ENCODE data around the gene EPS15.
"Not testable (repeated sequence)": the region's sequence is repeated elsewhere in the genome, so short reads cannot be mapped to it uniquely, and the experiment has no call there.

The EPS15 gene

DNA sequence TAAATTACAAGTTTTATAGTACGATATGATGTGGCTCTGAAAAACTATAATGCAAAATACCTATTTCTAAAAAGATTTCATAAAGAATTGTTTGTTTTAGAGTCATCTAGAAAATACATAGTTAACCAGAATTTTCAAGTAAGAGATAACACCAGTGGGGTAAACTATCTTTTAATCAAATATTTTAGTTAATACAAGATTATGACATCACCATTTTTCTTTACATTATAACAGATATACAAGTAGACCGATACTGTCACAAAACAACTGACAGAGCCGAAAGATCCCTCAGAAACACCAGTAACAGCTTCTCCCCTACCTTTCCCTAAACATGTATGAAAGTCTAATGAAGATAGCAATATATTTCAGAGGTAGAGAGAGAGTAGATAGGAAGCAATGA, 54.2 kb downstream of the EPS15 start:
- no peak for DNase-seq (ENCODE audit: low read depth)

DNA sequence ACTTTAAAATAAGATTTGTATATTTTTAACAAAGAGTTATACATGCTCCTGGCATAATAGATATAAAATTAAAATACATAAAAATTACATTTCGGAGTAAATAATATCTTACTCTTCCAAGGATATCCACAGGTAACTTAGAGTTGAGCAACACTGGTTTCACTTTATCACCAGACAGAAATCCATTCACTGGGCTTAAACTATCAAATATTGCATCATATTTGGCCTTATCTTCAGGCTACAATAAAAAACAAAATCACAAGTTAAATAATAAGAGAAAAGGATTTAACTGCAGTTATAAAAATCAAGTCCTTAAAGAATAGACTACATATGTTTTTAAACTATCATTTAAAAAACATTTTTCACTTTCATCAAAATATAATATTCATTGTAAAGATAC, 55.5 kb downstream of the EPS15 start:
- no peak for DNase-seq (ENCODE audit: low read depth)

DNA sequence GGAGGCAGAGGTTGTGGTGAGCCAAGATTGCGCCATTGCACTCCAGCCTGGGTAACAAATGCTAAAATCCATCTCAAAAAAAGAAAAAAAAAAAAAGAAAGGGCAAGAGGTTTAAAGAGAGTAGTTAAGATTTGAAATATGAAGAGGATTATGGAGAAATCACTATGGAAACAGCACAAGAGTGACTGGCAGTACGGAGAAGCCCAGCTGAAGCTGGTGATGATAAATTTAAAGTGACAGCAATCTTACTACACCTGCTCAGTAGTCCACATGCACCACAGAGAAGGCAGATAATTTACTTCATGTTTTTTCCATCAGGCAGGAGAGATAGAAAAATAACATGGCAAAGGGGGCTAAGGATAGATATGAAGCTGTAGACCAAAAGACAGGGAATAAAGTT, 56.8 kb downstream of the EPS15 start:
- not testable (repeated sequence) for DNase-seq (ENCODE audit: low read depth)

DNA sequence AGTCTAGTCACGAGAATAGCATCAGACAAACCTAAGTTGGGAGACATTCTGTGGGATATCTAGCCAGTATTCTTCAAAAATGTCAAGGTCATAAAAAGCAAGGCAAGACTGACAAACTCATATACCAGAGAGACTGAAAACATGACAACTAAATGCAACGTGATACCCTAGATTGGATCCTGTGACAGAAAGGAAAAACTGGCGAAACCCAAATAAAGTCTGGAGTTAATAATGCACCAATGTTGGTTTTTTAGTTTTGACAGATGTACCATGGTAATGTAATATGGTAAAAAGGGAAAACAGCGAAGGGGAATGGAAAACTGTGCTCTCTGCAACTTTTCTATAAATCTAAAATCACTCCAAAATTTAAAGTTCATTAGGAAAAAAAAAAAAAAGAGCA, 64.5 kb downstream of the EPS15 start:
- no peak for DNase-seq (ENCODE audit: low read depth)

DNA sequence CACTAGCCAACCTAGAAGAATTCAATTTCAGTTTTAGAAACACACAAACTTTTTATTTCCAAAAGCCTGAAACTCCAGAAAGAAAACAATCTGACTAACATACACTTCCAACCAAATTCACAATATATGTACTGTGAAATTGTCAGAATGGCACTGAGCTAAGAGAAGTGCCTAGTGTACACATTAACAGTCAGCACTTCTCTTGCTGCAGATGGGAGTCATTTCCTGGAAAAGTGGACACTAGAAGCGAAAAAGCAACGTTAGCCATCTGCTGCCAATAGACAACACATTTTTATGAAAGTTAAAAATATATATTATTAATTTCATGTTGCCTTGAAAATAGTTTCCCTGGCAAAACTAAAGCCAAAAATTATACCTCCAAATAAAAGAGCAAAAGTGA, 66.1 kb downstream of the EPS15 start:
- no peak for DNase-seq (ENCODE audit: low read depth)

DNA sequence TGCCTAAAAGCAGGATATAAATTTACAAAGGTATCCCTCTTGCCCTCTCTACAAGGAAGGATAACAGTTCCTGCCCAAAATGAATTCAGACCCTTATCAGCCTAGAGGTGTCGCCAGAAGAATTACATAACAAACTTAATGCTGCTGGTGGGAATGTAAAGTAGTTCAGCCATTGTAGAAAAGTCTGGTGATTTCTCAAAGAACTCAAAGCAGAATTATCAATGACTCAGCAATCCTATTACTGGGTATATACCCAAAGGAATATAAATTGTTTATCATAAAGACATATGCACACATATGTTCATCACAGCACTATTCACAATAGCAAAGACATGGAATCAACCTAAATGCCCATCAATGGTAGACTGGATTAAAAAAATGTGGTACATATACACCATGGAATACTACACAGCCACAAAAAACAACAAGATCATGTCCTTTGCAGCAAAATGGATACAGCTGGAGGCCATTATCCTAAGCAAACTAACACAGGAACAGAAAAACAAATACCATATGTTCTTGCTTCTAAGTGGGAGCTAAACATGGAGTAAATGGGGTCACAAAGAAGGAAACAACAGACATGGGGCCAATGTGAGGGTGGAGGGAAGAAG, 70.1 kb downstream of the EPS15 start:
- DNase-seq (ENCODE audit: low read depth): not testable (repeated sequence)

DNA sequence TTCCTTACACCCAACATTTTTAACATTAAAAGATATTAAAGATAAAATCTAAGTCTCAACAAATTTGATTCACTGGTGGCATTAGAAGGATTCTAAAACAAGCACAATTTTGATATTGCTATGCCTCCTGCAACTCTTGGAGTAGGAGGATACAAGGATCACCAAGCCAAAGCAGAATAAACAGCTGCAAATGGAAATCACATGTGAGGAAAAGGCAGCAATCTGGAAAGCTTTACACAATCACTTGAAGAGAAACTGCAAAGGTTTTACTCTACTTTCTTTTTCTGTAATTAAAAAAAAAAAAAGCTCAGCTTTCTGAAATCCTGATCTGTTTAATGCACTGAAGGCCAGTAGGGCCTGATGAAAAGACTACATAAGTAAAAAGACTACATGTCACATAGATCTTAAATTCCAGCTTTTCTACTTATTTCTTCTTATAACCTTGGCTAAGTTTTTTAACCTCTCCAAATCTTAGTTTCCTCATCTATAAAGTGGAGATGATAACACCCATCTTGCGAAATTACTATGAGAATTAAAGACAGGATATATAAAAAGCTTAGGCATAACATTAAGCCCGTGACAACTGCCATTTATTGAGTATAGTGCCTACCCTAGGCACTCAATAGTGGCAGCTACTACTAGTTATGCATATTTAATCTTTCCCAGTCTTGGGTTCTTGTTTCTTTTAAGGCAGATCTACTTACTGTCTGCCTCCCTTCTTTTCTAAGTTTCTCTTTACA, 73.5 kb downstream of the EPS15 start:
- DNase-seq (ENCODE audit: low read depth): peak; percentile 44

DNA sequence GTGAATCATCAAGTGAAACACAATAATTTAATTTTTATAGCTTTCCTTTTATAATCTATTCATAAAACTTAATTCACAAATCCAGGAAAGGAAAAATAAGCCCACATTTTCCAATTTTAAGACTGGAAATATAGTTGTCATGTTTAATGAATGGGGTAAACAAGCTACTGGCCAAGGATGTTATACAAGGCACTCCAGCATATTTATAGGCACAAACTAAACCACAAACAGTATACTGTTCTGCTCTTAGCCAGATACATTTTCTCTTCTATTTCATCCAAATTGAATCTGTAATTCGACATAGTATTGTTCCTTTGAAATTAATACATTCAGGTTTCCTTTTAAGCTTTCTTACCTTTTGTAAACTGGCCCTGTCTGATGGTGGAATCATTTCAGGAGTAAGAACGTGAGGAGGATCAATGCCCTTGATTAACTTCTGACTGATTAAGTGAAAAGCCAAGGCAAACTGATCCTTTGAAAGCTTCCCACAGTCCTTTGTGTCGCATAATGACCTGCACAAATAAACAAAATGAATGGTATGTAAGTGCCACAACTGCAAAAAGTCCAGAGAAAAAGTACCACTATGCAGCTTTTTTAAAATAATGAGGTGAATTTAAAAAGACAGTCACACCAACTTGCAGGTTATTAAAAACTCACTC, 74.4 kb downstream of the EPS15 start:
- DNase-seq (ENCODE audit: low read depth): peak; percentile 31

DNA sequence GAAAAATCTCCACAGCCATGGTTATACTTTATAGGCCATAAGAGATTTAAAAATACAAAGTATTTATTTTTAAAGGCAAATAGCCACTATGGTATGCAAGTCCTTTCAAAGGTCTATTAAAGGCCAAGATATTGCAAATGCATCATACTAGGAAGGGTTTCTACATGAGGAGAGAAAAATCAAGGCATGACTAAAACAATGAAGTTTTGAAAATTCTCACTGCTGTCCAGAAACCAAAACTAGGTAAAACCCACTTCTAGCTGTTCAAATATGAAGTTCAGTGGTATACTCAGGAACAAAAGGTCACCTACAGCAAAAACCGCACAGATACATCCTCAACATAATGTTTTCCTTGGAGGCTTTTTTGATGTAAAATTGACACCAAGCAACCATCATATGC, 75.0 kb downstream of the EPS15 start:
- DNase-seq (ENCODE audit: low read depth): peak; percentile 52

DNA sequence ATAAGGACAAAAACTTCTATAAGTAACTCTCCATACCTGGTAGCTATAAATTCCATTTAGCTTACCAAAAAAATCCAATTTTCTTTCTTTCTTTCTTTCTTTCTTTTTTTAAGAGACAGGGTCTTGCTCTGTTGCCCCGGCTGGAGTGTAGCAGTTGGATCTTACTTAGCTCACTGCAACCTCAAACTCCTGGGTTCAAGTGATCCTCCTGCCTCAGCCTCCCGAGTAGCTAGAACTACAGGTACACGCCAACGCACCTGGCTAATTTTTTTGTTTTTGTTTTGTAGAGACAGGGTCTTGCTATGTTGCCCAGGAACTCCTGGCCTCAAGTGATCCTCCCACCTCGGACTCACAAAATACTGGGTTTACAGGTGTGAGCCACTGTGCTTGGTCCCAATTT, 75.5 kb downstream of the EPS15 start:
- no peak for DNase-seq (ENCODE audit: low read depth)

DNA sequence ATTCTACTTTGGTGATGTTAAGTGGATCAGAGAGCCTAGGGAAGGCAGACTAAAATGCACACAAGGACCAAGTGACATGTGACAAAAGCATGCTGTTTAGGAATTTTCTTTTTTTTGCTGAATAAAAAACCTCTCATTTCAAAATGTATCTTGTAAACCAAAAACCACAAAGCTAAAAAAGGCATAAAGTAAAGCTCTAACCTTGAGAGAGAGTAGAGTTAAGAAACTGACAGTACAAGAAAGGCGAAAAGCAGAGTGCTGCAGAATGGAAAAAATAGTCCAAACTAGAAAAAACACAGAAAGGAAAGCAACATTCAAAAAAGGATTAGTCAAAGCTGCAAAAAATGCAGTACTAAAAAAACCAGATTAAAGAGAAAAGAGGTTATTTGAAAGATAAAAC, 76.5 kb downstream of the EPS15 start:
- DNase-seq (ENCODE audit: low read depth): peak; percentile 32

DNA sequence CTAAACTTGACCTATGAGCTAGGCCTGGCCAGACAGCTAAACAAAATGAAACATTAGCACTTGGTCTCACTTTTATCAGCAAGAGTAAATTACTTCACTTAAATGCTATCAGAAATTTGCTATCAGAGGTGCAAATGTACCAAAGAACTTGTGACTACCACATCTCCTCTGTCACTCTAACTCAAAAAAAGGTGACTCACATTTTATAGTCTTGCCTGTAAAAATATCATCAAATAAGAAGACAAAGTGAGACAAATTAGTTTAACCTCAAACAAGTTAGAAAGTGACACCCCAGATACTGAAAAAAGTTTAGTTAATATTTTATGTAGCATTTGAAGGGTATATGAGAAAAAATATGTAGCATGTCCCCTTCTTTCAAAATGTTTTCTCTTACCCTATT, 76.9 kb downstream of the EPS15 start:
- no peak for DNase-seq (ENCODE audit: low read depth)

DNA sequence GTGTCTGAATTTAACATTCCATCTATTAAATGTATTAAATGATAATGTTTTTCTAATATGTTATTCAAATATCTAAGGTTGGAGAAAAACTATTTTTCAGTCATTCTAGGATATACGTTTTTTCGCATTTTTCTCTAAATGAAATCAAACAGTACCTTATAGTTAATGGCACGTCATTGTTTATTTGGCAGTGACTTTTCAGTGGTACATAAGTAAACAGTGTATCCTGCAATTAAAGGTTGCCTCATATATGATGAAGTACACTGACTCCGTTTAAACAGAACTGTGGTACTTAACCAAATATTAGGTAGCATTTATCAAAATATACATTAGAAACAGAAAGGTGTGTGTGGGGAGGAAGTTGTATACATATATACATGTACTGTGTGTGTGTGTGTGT, 79.2 kb downstream of the EPS15 start:
- no peak for DNase-seq (ENCODE audit: low read depth)

DNA sequence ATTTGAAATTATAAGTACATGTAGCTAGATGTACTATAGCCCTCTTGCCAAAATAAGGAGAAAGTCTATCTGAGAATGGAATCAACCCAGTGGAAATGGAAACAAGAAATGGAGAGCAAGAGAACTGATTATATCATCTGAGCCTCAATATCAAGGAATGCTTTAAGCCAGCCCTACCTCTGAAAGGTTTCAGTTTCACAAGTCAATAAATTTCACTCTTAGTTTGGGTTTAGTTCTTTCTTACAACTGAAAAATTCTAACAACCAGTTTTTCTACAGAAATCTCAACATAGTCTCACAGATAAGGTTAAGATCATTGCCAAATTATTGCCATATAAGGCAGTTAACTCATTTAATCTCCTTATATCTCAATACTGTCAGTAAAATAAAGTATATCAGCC, 80.0 kb downstream of the EPS15 start:
- no peak for DNase-seq (ENCODE audit: low read depth)

DNA sequence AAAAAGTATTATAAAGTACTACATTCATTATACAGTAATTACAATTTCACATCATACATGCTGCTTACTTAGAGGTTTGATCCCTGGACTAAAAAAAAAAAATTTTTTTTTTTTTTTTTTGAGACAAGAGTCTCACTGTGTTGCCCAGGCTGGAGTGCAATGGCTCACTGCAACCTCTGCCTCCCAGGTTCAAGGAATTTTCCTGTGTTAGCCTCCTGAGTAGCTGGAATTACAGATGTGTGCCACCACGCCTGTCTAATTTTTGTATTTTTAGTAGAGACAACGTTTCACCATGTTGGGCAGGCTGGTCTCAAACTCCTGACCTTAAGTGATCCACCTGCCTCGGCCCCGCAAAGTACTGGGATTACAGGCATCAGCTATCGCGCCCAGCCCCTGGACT, 81.7 kb downstream of the EPS15 start:
- DNase-seq (ENCODE audit: low read depth): not testable (repeated sequence)

DNA sequence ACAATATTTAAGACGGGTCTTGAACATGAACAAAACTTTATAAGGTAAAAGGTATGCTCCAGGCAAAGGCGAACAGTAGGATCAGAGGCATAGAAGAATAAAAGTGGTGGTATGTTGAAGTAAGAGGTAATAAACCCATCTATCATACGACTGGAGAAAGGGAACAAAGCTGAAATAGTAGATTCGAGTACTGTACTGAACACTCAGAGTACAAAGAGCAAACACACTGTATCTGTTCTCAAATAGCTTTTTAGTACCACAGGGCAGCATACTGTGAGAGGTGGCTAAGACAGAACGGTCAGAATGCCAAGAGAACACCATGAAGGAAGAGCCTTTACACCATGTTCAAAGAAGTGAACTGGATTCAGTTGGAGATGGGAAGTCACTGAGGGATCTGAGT, 83.2 kb downstream of the EPS15 start:
- DNase-seq (ENCODE audit: low read depth): no peak

DNA sequence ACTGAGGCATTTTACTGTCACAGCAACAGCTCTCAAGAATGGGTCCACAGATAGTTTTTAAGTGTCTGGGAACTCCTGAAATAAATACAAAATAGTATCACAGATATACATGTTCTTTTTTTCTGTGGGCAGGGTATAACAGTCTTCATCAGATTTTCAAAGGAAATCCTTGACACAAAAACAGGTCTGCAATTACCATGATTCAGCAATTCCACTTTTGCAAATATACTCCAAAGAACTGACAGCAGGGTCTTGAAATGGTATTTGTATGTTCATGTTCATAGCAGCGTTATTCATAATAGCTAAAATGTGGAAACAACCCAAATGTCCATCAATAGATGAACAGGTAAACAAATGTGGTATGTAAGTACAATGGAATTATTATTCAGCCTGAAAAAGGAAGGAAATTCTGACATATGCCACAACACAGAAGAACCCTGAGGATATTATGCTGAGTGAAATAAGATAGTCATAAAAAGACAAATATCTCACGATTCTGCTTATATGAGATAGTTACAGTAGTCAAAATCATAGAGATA, 85.0 kb downstream of the EPS15 start:
- no peak for DNase-seq (ENCODE audit: low read depth)

DNA sequence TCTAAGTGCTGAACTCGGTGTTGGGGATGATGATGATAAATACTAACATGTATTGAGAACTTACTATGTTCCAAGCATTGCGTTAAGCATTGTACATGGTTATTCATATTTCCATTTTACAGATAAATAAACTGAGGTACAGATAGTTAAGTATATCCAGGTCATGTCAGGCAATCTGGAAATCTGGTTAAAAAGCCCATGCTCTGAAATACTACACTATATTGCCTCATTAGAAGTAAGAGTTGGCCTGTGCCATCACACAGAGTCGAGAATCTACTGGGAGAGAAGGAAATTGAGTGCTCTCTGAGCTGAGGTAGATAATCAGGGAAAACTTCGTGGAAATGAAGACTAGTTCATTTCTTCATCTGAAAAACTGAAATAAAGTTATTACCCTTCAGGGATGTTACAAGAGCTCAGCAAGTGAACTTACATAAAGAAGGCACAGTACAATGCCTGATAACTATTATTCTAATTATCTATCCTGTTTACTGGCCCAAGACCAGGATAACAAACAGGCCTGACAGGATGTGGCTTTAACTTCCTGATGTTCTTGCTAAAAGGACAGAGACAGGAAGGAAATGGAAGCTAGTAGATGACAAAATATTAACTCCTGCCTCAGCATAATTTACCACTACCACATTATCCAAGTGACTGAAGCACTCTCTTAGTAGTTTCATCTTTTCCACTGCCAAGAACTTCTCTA, 85.6 kb downstream of the EPS15 start:
- DNase-seq (ENCODE audit: low read depth): peak; percentile 50

DNA sequence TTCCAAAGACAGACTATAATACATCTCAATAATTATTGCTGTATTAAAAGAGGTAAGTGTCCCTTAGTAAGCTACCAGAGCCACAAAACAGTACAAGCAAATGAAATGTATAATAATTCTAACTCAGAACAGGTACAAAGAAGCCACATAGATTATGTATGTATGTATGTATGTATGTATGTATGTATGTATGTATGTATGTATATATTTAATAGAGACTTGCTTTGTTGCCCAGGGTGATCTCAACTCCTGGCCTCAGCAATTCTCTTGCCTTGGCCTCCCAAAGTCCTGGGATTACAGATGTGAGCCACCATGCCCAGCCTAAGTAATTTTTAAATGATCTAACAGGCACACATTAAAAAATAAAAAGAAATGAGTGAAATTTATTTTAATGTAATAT, 86.9 kb downstream of the EPS15 start:
- no peak for DNase-seq (ENCODE audit: low read depth)

DNA sequence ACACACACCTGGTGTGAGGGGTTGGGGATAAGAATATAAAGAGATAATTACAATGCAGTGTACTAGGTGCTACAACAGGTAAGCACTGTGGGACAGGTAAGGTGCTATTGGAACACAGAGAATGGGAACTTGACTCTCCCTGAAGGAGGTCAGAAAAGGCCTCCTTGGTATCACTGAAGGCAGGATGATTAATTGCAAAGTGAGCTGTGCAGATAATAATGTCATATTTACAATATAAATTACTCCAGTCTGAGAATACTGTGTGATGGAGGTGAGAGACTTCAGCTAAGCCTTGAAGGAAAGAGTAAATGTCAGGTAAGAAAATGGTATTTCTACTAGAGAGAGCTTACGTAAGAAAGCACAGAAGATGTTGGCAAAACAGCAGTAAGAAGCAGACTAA, 91.6 kb downstream of the EPS15 start:
- DNase-seq (ENCODE audit: low read depth): no peak

DNA sequence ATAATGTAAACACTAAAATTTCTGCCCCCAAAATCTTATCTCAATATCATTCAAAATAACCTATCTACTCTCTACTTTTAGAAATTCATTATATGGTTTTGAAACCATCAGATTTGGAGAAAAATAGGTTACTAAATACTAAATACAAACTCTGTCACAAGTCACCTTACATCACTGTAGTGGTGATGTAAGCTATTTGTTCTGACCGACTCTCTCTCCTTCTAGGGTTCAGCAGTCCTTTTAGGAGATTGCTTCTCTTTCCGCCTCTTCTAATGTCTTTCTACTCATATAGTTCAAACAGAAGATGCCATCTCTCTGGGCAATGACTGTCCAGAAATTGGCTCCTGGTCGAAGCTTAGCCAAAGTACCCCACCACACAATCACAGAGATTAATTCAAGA, 93.1 kb downstream of the EPS15 start:
- DNase-seq (ENCODE audit: low read depth): no peak

DNA sequence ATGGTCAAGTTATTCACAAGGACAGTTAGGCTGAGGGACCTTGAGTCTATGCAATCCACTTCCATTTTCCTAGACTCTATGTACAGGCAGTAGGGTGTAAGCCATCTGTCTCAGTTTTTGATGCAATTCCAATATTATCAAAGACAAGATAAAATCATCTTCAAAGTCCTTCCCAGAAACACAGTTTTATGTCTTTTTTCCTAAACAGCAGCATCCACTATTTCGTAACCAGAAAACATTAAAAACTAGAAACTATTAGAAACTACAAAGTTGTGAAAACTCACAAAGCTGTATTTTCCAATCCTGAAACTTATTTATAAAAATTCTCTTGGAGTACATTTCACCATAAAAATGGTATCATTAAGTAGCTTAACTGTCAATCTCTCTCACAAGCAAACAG, 93.8 kb downstream of the EPS15 start:
- no peak for DNase-seq (ENCODE audit: low read depth)

Measured in EH (cell line).